Right atrium auricular region (tissue), 2 donors: ENCODE measurements around the gene CLCN2. TPM values are rescaled to one million over a fixed set of nuclear protein-coding genes. Genes with fewer than 3 reads are reported as not detected.

Source experiments
- DNase-seq: peaks from one replicate; pipeline ENCODE4 v3.0.0-alpha.2; 2019; ENCODE audit warnings: low spot score
- H3K27ac ChIP-seq, 2 donors: fragments of 200-600 bp; sonication (generic); 1 replicate in 1 of 2; 2 replicates in 1 of 2; pipeline ENCODE4 v1.5.1; 2016 to 2019
- H3K27me3 ChIP-seq, 2 donors: fragments of 200-600 bp; sonication (generic); one replicate each; pipeline versions ENCODE4 v1.5.1 to v1.6.0; 2017 to 2019
- H3K36me3 ChIP-seq: fragments of 200-600 bp; sonication (generic); one replicate; pipeline ENCODE4 v1.5.1; 2016
- H3K4me1 ChIP-seq, 2 donors: fragments of 200-600 bp; sonication (generic); one replicate each; pipeline versions ENCODE4 v1.5.1 to v1.6.0; 2017 to 2019
- H3K4me3 ChIP-seq, 2 donors: fragments of 200-600 bp; sonication (generic); 1 replicate in 1 of 2; 2 replicates in 1 of 2; pipeline ENCODE4 v1.5.1; 2017 to 2019; ENCODE audit warnings: mild to moderate bottlenecking in 1 of 2, moderate library complexity in 1 of 2
- H3K9me3 ChIP-seq, 2 donors: fragments of 200-600 bp; sonication (generic); one replicate each; pipeline ENCODE4 v1.5.1; 2019
- total RNA-seq, 2 donors: library from RNA; depleted of rRNA; stranded (reverse); fragments of >200 nt; gene quantifications; one replicate each; pipeline ENCODE4 v1.1.0, GENCODE V29; 2016
- TF ChIP-seq, protein P1 (sequence below), 2 donors: fragments of 200-600 bp; sonication (generic); IDR thresholded peaks; one replicate each; pipeline ENCODE4 v1.5.1; 2019; ENCODE audit warnings: antibody characterized with exemption in 2 of 2

CLCN2 gene
- total RNA-seq, 2 donors from 2014 or later, result 1.3 to 2.7 TPM

DNA sequence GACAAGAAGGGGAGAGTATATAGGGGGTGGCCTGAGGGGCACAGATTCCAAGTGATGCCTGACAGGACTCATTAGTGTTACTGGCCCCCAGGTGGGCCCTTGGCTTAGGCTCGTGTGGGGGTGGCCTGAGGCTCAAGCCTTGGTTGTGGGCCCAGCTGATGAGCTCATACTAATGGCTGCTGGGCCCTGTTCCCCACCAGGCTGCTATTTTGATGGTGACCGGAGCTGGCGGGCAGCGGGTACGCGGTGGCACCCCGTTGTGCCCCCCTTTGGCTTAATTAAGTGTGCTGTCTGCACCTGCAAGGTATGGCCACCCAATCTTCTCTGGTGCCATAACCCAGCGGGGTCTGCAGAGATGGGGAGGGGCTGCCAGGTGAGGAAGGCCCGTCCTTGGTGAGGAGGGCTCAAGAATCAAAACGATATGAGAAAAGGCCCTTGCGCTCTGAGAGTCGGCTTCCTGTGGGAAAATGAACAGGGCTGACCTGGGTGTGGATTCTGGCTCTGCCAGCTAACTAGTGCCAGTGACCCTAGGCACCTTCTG, 25.8 kb upstream of the CLCN2 start:
- DNase-seq, result no peak
- H3K36me3 ChIP-seq, result no peaks in the 10 kb centered on the region
- H3K27ac ChIP-seq, result no peak overlapping the region
- H3K4me3 ChIP-seq, result no peak overlapping the region
- TF ChIP-seq, protein P1, sequence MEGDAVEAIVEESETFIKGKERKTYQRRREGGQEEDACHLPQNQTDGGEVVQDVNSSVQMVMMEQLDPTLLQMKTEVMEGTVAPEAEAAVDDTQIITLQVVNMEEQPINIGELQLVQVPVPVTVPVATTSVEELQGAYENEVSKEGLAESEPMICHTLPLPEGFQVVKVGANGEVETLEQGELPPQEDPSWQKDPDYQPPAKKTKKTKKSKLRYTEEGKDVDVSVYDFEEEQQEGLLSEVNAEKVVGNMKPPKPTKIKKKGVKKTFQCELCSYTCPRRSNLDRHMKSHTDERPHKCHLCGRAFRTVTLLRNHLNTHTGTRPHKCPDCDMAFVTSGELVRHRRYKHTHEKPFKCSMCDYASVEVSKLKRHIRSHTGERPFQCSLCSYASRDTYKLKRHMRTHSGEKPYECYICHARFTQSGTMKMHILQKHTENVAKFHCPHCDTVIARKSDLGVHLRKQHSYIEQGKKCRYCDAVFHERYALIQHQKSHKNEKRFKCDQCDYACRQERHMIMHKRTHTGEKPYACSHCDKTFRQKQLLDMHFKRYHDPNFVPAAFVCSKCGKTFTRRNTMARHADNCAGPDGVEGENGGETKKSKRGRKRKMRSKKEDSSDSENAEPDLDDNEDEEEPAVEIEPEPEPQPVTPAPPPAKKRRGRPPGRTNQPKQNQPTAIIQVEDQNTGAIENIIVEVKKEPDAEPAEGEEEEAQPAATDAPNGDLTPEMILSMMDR (IDR thresholded peaks at IDR 0.05), result no peak
- H3K9me3 ChIP-seq, result no peaks in the 10 kb centered on the region
- H3K27me3 ChIP-seq, result no peaks in the 10 kb centered on the region
- H3K4me1 ChIP-seq, result no peaks in the 10 kb centered on the region

DNA sequence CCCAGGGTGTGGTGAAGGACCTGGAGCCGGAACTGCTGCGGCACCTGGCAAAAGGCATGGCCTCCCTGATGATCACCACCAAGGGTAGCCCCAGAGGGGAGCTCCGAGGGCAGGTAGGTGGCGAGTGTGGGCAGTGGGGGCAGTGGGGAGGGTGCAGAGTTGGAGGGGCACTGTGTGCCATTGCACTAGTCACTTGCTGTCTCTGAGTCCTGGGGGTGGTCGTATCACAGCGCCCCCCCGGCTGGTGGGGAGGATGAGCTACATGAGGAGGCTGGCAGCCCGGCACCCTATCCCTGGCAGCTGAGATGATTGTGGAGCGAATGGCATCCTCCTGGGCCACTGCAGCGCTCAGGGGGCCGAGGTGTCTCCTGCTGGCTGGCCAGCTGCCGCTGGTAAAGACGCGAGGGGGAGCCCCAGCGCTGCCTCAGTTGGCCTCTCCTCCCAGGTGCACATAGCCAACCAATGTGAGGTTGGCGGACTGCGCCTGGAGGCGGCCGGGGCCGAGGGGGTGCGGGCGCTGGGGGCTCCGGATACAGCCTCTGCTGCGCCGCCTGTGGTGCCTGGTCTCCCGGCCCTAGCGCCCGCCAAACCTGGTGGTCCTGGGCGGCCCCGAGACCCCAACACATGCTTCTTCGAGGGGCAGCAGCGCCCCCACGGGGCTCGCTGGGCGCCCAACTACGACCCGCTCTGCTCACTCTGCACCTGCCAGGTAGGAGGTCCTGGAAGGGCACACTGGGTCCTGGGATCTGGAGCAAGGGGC, 24.8 kb upstream of the CLCN2 start:
- Histone ChIP-seq H3K36me3 (no peaks in the 10 kb centered on the region), H3K27ac (no peak overlapping the region), H3K4me1 (peaks cover 0 to 6% of the 10 kb centered on the region in 2 donors), H3K4me3 (no peak overlapping the region), H3K27me3 (no peaks in the 10 kb centered on the region), H3K9me3 (no peaks in the 10 kb centered on the region)
- DNase-seq, result no peak
- TF ChIP-seq, protein P1 (IDR thresholded peaks at IDR 0.05), result no peak

DNA sequence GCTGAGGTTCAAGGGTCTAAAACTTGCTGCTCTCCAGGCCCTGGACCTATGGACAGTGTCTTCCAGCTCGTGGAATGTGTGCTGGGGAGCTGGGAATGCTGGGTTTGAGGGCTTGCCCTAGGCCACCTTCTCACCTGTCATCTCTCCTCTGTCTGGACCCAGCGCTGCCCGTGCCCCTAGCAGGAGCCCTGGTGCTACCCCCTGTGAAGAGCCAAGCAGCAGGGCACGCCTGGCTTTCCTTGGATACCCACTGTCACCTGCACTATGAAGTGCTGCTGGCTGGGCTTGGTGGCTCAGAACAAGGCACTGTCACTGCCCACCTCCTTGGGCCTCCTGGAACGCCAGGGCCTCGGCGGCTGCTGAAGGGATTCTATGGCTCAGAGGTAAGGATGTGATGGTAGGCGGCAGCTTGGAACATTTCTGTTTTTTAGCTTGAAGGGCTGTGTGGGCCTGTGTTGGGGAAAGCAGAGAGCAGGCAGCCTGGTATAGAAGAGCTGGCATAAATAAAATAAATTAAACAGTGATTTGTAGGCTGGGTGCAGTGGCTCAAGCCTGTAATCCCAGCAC, 23.5 kb upstream of the CLCN2 start:
- peaks cover 0 to 14% of the 10 kb centered on the region in 2 donors for H3K4me1 ChIP-seq
- no peaks in the 10 kb centered on the region for H3K36me3 ChIP-seq
- DNase-seq, result no peak
- no peaks in the 10 kb centered on the region for H3K9me3 ChIP-seq
- H3K27me3 ChIP-seq, result no peaks in the 10 kb centered on the region
- TF ChIP-seq, protein P1 (IDR thresholded peaks at IDR 0.05), result no peak
- H3K4me3 ChIP-seq, result no peak overlapping the region
- no peak overlapping the region for H3K27ac ChIP-seq

DNA sequence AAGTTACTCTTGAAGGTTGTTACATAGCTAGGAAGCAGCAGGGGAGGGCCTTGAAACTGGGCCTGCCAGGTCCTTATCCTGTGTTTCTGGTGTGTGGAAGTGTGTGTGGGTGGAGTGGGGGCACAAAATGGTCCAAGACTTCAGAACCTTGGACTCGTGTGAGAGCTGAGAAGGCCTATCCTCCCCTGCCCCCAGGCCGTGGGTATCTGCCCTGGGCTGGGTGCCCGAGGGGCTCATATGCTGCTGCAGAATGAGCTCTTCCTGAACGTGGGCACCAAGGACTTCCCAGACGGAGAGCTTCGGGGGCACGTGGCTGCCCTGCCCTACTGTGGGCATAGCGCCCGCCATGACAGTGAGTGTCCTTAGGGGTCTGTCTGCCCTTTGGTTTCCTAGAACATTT, 22.9 kb upstream of the CLCN2 start:
- Histone ChIP-seq H3K9me3 (no peaks in the 10 kb centered on the region), H3K4me3 (no peak overlapping the region), H3K27me3 (no peaks in the 10 kb centered on the region), H3K27ac (no peak overlapping the region), H3K4me1 (peaks cover 0 to 18% of the 10 kb centered on the region in 2 donors), H3K36me3 (no peaks in the 10 kb centered on the region)
- DNase-seq, result no peak
- TF ChIP-seq, protein P1 (IDR thresholded peaks at IDR 0.05), result no peak

DNA sequence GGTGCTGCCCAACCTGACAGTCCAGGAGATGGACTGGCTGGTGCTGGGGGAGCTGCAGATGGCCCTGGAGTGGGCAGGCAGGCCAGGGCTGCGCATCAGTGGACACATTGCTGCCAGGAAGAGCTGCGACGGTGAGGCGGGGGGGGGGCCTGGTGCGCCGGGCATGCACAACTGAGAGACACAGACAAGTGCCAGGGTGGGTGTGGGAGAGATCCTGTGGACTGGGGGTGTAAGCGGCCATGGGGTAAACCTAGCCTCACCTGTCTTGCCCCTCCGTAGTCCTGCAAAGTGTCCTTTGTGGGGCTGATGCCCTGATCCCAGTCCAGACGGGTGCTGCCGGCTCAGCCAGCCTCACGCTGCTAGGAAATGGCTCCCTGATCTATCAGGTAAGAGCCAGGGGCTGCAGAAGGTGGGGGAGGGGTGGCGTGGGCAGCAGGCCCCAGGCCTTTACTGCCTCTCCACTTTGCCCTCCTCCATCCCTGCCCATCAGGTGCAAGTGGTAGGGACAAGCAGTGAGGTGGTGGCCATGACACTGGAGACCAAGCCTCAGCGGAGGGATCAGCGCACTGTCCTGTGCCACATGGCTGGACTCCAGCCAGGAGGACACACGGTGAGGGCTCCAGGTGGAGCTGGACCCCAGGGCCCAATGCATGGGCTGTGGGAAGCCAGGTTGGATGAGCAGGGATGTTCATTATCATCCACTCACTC, 21.8 kb upstream of the CLCN2 start:
- no peaks in the 10 kb centered on the region for H3K27me3 ChIP-seq
- no peak overlapping the region for H3K4me3 ChIP-seq
- TF ChIP-seq, protein P1 (IDR thresholded peaks at IDR 0.05), result no peak

More for the DNA sequence above, 21.8 kb upstream of the CLCN2 start:
- no peaks in the 10 kb centered on the region for H3K9me3 ChIP-seq
- peaks cover 0 to 24% of the 10 kb centered on the region in 2 donors for H3K4me1 ChIP-seq
- no peak overlapping the region for H3K27ac ChIP-seq
- no peaks in the 10 kb centered on the region for H3K36me3 ChIP-seq
- DNase-seq, result no peak
